Measurements from ENCODE around the gene RNASE8.

GRCh38 chr14:21087294-21088091, 29.9 kb downstream of the RNASE8 start:
- TF ChIP-seq CTCF (conservative IDR thresholded peaks at IDR 0.05; ENCODE audit: low read depth, low read length) (no peak), EZH2 (IDR thresholded peaks at IDR 0.05; ENCODE audit: low read length, unreplicated experiment) (no peak)

Measured in PC-3 (cell line).